Measurements from ENCODE around the gene DCST1. TPM values are rescaled to one million over a fixed set of nuclear protein-coding genes. Genes with fewer than 3 reads are reported as not detected.

The DCST1 gene
- total RNA-seq, 4 donors from 2014 or later = 0.42 TPM; not detected in 3

DNA sequence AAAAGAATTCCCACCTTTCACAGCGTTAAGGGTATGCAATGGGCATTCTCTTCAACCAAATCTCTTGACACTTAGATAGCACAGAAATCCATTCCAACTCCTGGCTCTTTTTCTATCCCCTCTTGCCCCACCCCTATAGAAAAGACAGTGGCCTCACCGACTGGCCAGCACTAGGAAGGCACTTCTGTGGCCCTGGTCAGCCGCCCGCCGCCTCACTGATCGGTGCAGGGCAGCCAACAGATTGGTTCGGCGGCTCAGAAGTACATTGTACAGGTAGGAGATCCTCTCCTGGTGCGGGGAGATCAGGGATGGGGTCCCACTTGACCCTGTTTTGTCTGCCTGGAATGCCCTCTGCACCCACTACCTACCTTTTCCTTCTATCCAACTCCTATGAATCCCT is 9.3 kb upstream of the DCST1 start:
- H3K27ac ChIP-seq (replicated peaks in 1 of 4) = no peak overlapping the region
- DNase-seq (ENCODE audit: extremely low spot score) = no peak
- no peaks in the 10 kb centered on the region for H3K27me3 ChIP-seq
- no peaks in the 10 kb centered on the region for H3K9me3 ChIP-seq
- no peak overlapping the region for H3K4me3 ChIP-seq
- H3K4me1 ChIP-seq = no peaks in the 10 kb centered on the region
- intact Hi-C loops (cut with DNase I) = no loop called here
- H3K36me3 ChIP-seq = no peaks in the 10 kb centered on the region
- TF ChIP-seq, protein P1, sequence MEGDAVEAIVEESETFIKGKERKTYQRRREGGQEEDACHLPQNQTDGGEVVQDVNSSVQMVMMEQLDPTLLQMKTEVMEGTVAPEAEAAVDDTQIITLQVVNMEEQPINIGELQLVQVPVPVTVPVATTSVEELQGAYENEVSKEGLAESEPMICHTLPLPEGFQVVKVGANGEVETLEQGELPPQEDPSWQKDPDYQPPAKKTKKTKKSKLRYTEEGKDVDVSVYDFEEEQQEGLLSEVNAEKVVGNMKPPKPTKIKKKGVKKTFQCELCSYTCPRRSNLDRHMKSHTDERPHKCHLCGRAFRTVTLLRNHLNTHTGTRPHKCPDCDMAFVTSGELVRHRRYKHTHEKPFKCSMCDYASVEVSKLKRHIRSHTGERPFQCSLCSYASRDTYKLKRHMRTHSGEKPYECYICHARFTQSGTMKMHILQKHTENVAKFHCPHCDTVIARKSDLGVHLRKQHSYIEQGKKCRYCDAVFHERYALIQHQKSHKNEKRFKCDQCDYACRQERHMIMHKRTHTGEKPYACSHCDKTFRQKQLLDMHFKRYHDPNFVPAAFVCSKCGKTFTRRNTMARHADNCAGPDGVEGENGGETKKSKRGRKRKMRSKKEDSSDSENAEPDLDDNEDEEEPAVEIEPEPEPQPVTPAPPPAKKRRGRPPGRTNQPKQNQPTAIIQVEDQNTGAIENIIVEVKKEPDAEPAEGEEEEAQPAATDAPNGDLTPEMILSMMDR (IDR thresholded peaks at IDR 0.05) = no peak
- TF ChIP-seq EP300 (IDR thresholded peaks at IDR 0.05) = no peak
- TF ChIP-seq POLR2A (IDR thresholded peaks at IDR 0.05; ENCODE audit: low read depth) = no peak
- TF ChIP-seq POLR2AphosphoS5 (IDR thresholded peaks at IDR 0.05) = no peak
- WGBS = 93% methylated on average over 9 of the region's 9 CpGs

DNA sequence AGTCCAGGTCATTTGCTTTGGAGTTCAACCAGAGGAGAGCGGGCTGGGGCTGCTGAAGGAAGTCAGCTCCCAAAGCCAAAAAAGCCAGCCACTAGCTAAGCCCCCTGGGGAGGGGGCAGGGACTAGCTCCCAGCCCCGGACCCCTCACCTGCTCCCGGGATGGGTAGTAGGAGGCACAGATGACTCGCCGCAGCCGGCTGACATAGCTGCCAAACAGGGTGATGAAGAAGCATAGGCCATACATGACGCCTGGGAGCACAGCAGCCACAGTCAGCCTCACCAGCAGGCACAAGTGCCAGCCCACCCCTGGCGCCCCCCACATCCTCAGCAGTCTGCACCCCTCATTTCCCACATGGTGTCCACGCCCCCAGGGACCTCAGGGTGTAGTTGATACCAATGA is 7.5 kb upstream of the DCST1 start:
- Histone ChIP-seq H3K4me3 (no peak overlapping the region), H3K9me3 (no peaks in the 10 kb centered on the region), H3K27me3 (no peaks in the 10 kb centered on the region), H3K27ac (replicated peaks in 1 of 4) (no peak overlapping the region), H3K36me3 (no peaks in the 10 kb centered on the region), H3K4me1 (no peaks in the 10 kb centered on the region)
- DNase-seq (ENCODE audit: extremely low spot score) = no peak
- intact Hi-C loops (cut with DNase I) = no loop called here
- 54% methylated on average over 7 of the region's 9 CpGs for WGBS
- TF ChIP-seq POLR2A (IDR thresholded peaks at IDR 0.05; ENCODE audit: low read depth) = no peak
- TF ChIP-seq, protein P1 (IDR thresholded peaks at IDR 0.05) = no peak
- no peak for TF ChIP-seq EP300 (IDR thresholded peaks at IDR 0.05)
- TF ChIP-seq POLR2AphosphoS5 (IDR thresholded peaks at IDR 0.05) = no peak

DNA sequence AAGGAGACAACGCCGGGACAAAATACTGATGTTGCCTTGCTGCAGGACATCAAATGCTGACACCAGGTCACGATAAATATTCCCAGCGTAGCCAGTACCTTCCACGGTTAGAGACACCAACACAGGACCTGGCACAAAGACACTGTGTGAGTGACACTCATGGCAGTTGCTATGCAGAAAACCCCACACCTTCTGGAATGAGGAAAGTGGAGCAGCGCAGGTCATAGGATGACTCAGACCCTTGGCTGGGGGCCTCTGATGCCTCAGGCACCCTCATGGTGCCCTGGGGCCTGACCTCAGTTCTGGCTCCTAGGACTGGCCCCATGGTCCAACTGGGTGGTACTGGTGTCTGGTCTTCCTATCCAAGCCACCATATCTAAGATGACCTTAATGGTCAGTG is 7.0 kb upstream of the DCST1 start:
- no peak overlapping the region for H3K4me3 ChIP-seq
- no peaks in the 10 kb centered on the region for H3K4me1 ChIP-seq
- DNase-seq (ENCODE audit: extremely low spot score) = no peak
- no peaks in the 10 kb centered on the region for H3K27me3 ChIP-seq
- H3K36me3 ChIP-seq = no peaks in the 10 kb centered on the region
- intact Hi-C loops (cut with DNase I) = no loop called here
- H3K27ac ChIP-seq (replicated peaks in 1 of 4) = no peak overlapping the region
- TF ChIP-seq, protein P1 (IDR thresholded peaks at IDR 0.05) = no peak
- no peak for TF ChIP-seq POLR2AphosphoS5 (IDR thresholded peaks at IDR 0.05)
- TF ChIP-seq POLR2A (IDR thresholded peaks at IDR 0.05; ENCODE audit: low read depth) = no peak
- no peak for TF ChIP-seq EP300 (IDR thresholded peaks at IDR 0.05)
- WGBS = 96% methylated on average over 6 of the region's 6 CpGs
- no peaks in the 10 kb centered on the region for H3K9me3 ChIP-seq

DNA sequence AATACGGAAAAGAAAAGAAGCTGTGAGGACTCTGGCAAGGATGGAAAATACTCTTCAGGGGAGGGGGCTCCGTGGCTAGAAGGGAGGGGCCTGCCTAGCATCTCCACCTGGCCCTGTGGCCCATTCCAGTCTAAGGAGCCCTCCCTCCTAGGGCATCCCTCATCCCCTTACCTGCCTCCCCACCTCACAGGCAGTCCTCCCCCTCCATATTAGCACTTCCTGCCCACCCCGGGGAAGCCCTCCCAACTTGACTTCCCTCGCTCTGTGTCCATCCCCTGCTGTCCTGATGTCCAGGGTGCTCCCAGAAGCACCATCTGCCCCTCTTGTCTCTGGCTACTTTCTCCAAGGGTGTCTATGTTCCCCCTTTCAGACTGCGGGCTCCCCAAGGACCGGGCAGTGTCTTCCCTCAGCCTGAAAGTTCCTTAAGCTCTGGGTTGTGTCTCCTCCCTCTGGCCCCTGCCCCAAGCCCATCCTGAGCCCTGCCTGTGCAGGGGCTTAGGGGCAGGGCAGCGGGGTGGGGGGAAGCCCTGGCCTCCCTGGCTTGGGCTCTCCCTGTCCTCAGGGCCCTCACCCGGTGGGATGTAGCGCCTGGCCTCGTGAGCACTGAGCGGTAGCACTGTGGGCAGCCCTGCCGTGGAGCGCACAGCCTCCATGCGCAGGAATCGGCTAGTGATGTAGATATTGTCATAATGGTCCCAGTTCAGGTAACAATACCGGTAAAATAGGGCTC is 3.9 kb upstream of the DCST1 start:
- no peaks in the 10 kb centered on the region for H3K36me3 ChIP-seq
- 89% methylated on average over 12 of the region's 16 CpGs for whole genome bisulfite sequencing
- no peaks in the 10 kb centered on the region for H3K27me3 ChIP-seq
- no peaks in the 10 kb centered on the region for H3K4me1 ChIP-seq
- intact Hi-C loops (cut with DNase I) = no loop called here
- no peak overlapping the region for H3K4me3 ChIP-seq
- no peak overlapping the region for H3K27ac ChIP-seq (replicated peaks in 1 of 4)
- H3K9me3 ChIP-seq = no peaks in the 10 kb centered on the region
- TF ChIP-seq, protein P1 (IDR thresholded peaks at IDR 0.05) = no peak
- TF ChIP-seq POLR2A (IDR thresholded peaks at IDR 0.05; ENCODE audit: low read depth) (no peak), EP300 (IDR thresholded peaks at IDR 0.05) (no peak), POLR2AphosphoS5 (IDR thresholded peaks at IDR 0.05) (no peak)
- no peak for DNase-seq (ENCODE audit: extremely low spot score)

Measured in esophagus muscularis mucosa (tissue), 4 donors.